ENCODE measurements around the gene PTAR1.
"Not testable (repeated sequence)": the region's sequence is repeated elsewhere in the genome, so short reads cannot be mapped to it uniquely, and the experiment has no call there.

The PTAR1 gene

GRCh38 chr9:69773258-69773657 lies 13.4 kb upstream of the PTAR1 start:
- H3K27me3 ChIP-seq (ENCODE audit: control insufficient read depth, insufficient read depth, low read length), result no peaks in the 10 kb centered on the region
- peaks cover 22% of the 10 kb centered on the region for H3K4me1 ChIP-seq (ENCODE audit: control insufficient read depth, insufficient read depth, low read length)
- H3K9me3 ChIP-seq (replicated peaks; ENCODE audit: low read length), result no peaks in the 10 kb centered on the region
- no peaks in the 10 kb centered on the region for H3K36me3 ChIP-seq (ENCODE audit: insufficient read depth, low read length)
- H3K4me2 ChIP-seq (ENCODE audit: low read length), result no peak overlapping the region
- H3K9ac ChIP-seq (ENCODE audit: low read depth, low read length), result no peak overlapping the region
- H3K4me3 ChIP-seq (ENCODE audit: low read length), result no peak overlapping the region

- Histone ChIP-seq H3K9me3 (replicated peaks; ENCODE audit: low read length) (no peaks in the 10 kb centered on the region), H3K9ac (ENCODE audit: low read depth, low read length) (no peak overlapping the region), H3K27me3 (ENCODE audit: control insufficient read depth, insufficient read depth, low read length) (no peaks in the 10 kb centered on the region), H3K4me1 (ENCODE audit: control insufficient read depth, insufficient read depth, low read length) (peaks cover 26% of the 10 kb centered on the region), H3K36me3 (ENCODE audit: insufficient read depth, low read length) (no peaks in the 10 kb centered on the region), H3K4me2 (ENCODE audit: low read length) (peak overlapping the region; percentile 10), H3K4me3 (ENCODE audit: low read length) (no peak overlapping the region)
These were observed 12.1 kb upstream of the PTAR1 start for GRCh38 chr9:69771775-69772418.

GRCh38 chr9:69768716-69769115 lies 8.9 kb upstream of the PTAR1 start:
- Histone ChIP-seq H3K4me3 (ENCODE audit: low read length) (no peak overlapping the region), H3K4me1 (ENCODE audit: control insufficient read depth, insufficient read depth, low read length) (peaks cover 26% of the 10 kb centered on the region), H3K36me3 (ENCODE audit: insufficient read depth, low read length) (no peaks in the 10 kb centered on the region), H3K9me3 (replicated peaks; ENCODE audit: low read length) (no peaks in the 10 kb centered on the region), H3K9ac (ENCODE audit: low read depth, low read length) (no peak overlapping the region), H3K27me3 (ENCODE audit: control insufficient read depth, insufficient read depth, low read length) (no peaks in the 10 kb centered on the region), H3K4me2 (ENCODE audit: low read length) (peak overlapping the region; percentile 8)

GRCh38 chr9:69768101-69768500 lies 8.3 kb upstream of the PTAR1 start:
- no peak overlapping the region for H3K9ac ChIP-seq (ENCODE audit: low read depth, low read length)
- H3K9me3 ChIP-seq (replicated peaks; ENCODE audit: low read length), result no peaks in the 10 kb centered on the region
- no peaks in the 10 kb centered on the region for H3K27me3 ChIP-seq (ENCODE audit: control insufficient read depth, insufficient read depth, low read length)
- H3K4me2 ChIP-seq (ENCODE audit: low read length), result no peak overlapping the region
- peaks cover 26% of the 10 kb centered on the region for H3K4me1 ChIP-seq (ENCODE audit: control insufficient read depth, insufficient read depth, low read length)
- no peak overlapping the region for H3K4me3 ChIP-seq (ENCODE audit: low read length)
- no peaks in the 10 kb centered on the region for H3K36me3 ChIP-seq (ENCODE audit: insufficient read depth, low read length)

- not testable (repeated sequence) for H3K27me3 ChIP-seq (ENCODE audit: control insufficient read depth, insufficient read depth, low read length); H3K9me3 ChIP-seq (replicated peaks; ENCODE audit: low read length)
These were observed 4.1 kb upstream of the PTAR1 start for GRCh38 chr9:69763862-69764261.

GRCh38 chr9:69762527-69762926 lies 2.7 kb upstream of the PTAR1 start:
- H3K4me3 ChIP-seq (ENCODE audit: low read length), result no peak overlapping the region
- no peaks in the 10 kb centered on the region for H3K27me3 ChIP-seq (ENCODE audit: control insufficient read depth, insufficient read depth, low read length)
- no peak overlapping the region for H3K4me2 ChIP-seq (ENCODE audit: low read length)
- H3K36me3 ChIP-seq (ENCODE audit: insufficient read depth, low read length), result no peaks in the 10 kb centered on the region
- H3K9me3 ChIP-seq (replicated peaks; ENCODE audit: low read length), result no peaks in the 10 kb centered on the region
- H3K9ac ChIP-seq (ENCODE audit: low read depth, low read length), result peak overlapping the region; percentile 65
- peaks cover 22% of the 10 kb centered on the region for H3K4me1 ChIP-seq (ENCODE audit: control insufficient read depth, insufficient read depth, low read length)

More at GRCh38 chr9:69763862-69764261, 4.1 kb upstream of the PTAR1 start:
- not testable (repeated sequence) for H3K36me3 ChIP-seq (ENCODE audit: insufficient read depth, low read length); H3K4me3 ChIP-seq (ENCODE audit: low read length); H3K9ac ChIP-seq (ENCODE audit: low read depth, low read length); H3K4me2 ChIP-seq (ENCODE audit: low read length)
- H3K4me1 ChIP-seq (ENCODE audit: control insufficient read depth, insufficient read depth, low read length), result peaks cover 20% of the 10 kb centered on the region

GRCh38 chr9:69760278-69760610 lies 433 bp upstream of the PTAR1 start:
- peak overlapping the region; percentile 86 for H3K4me2 ChIP-seq (ENCODE audit: low read length)
- H3K27me3 ChIP-seq (ENCODE audit: control insufficient read depth, insufficient read depth, low read length), result no peaks in the 10 kb centered on the region
- peak overlapping the region; percentile 91 for H3K4me3 ChIP-seq (ENCODE audit: low read length)
- H3K9me3 ChIP-seq (replicated peaks; ENCODE audit: low read length), result no peaks in the 10 kb centered on the region
- peaks cover 22% of the 10 kb centered on the region for H3K4me1 ChIP-seq (ENCODE audit: control insufficient read depth, insufficient read depth, low read length)
- no peaks in the 10 kb centered on the region for H3K36me3 ChIP-seq (ENCODE audit: insufficient read depth, low read length)
- peak overlapping the region; percentile 98 for H3K9ac ChIP-seq (ENCODE audit: low read depth, low read length)

GRCh38 chr9:69759021-69759420 lies 790 bp downstream of the PTAR1 start:
- H3K9me3 ChIP-seq (replicated peaks; ENCODE audit: low read length), result no peaks in the 10 kb centered on the region
- peak overlapping the region; percentile 86 for H3K4me2 ChIP-seq (ENCODE audit: low read length)
- H3K4me1 ChIP-seq (ENCODE audit: control insufficient read depth, insufficient read depth, low read length), result peaks cover 22% of the 10 kb centered on the region
- H3K27me3 ChIP-seq (ENCODE audit: control insufficient read depth, insufficient read depth, low read length), result no peaks in the 10 kb centered on the region
- no peaks in the 10 kb centered on the region for H3K36me3 ChIP-seq (ENCODE audit: insufficient read depth, low read length)
- peak overlapping the region; percentile 98 for H3K9ac ChIP-seq (ENCODE audit: low read depth, low read length)
- H3K4me3 ChIP-seq (ENCODE audit: low read length), result peak overlapping the region; percentile 91

- peak overlapping the region; percentile 86 for H3K4me2 ChIP-seq (ENCODE audit: low read length)
- peak overlapping the region; percentile 98 for H3K9ac ChIP-seq (ENCODE audit: low read depth, low read length)
- H3K4me3 ChIP-seq (ENCODE audit: low read length), result peak overlapping the region; percentile 91
- no peaks in the 10 kb centered on the region for H3K36me3 ChIP-seq (ENCODE audit: insufficient read depth, low read length)
- H3K4me1 ChIP-seq (ENCODE audit: control insufficient read depth, insufficient read depth, low read length), result peaks cover 22% of the 10 kb centered on the region
- H3K9me3 ChIP-seq (replicated peaks; ENCODE audit: low read length), result no peaks in the 10 kb centered on the region
- H3K27me3 ChIP-seq (ENCODE audit: control insufficient read depth, insufficient read depth, low read length), result no peaks in the 10 kb centered on the region
These were observed 1.7 kb downstream of the PTAR1 start for GRCh38 chr9:69757996-69758675.

- Histone ChIP-seq H3K27me3 (ENCODE audit: control insufficient read depth, insufficient read depth, low read length) (no peaks in the 10 kb centered on the region), H3K4me3 (ENCODE audit: low read length) (no peak overlapping the region), H3K9ac (ENCODE audit: low read depth, low read length) (no peak overlapping the region), H3K9me3 (replicated peaks; ENCODE audit: low read length) (no peaks in the 10 kb centered on the region), H3K4me2 (ENCODE audit: low read length) (no peak overlapping the region), H3K36me3 (ENCODE audit: insufficient read depth, low read length) (no peaks in the 10 kb centered on the region), H3K4me1 (ENCODE audit: control insufficient read depth, insufficient read depth, low read length) (peaks cover 12% of the 10 kb centered on the region)
These were observed 4.6 kb downstream of the PTAR1 start for GRCh38 chr9:69755205-69755604.

GRCh38 chr9:69753830-69754229 lies 6.0 kb downstream of the PTAR1 start:
- H3K36me3 ChIP-seq (ENCODE audit: insufficient read depth, low read length), result no peaks in the 10 kb centered on the region

GRCh38 chr9:69750085-69750484 lies 9.7 kb downstream of the PTAR1 start:
- Histone ChIP-seq H3K4me1 (ENCODE audit: control insufficient read depth, insufficient read depth, low read length) (peaks cover 10% of the 10 kb centered on the region), H3K36me3 (ENCODE audit: insufficient read depth, low read length) (peaks cover 11% of the 10 kb centered on the region), H3K4me2 (ENCODE audit: low read length) (no peak overlapping the region), H3K9me3 (replicated peaks; ENCODE audit: low read length) (no peaks in the 10 kb centered on the region), H3K4me3 (ENCODE audit: low read length) (no peak overlapping the region), H3K9ac (ENCODE audit: low read depth, low read length) (no peak overlapping the region), H3K27me3 (ENCODE audit: control insufficient read depth, insufficient read depth, low read length) (no peaks in the 10 kb centered on the region)

More at GRCh38 chr9:69753830-69754229, 6.0 kb downstream of the PTAR1 start:
- no peaks in the 10 kb centered on the region for H3K9me3 ChIP-seq (replicated peaks; ENCODE audit: low read length)
- no peak overlapping the region for H3K4me3 ChIP-seq (ENCODE audit: low read length)
- no peak overlapping the region for H3K4me2 ChIP-seq (ENCODE audit: low read length)
- peaks cover 10% of the 10 kb centered on the region for H3K4me1 ChIP-seq (ENCODE audit: control insufficient read depth, insufficient read depth, low read length)
- H3K9ac ChIP-seq (ENCODE audit: low read depth, low read length), result no peak overlapping the region
- no peaks in the 10 kb centered on the region for H3K27me3 ChIP-seq (ENCODE audit: control insufficient read depth, insufficient read depth, low read length)
